ENCODE results near the gene RPH3AL.

RPH3AL gene

GRCh38 chr17:353213-353837 is 718 bp upstream of the RPH3AL start:
- DNase-seq, result peak; percentile 33

GRCh38 chr17:351875-352420 is 659 bp downstream of the RPH3AL start:
- peak; percentile 43 for DNase-seq

- DNase-seq, result peak; percentile 37
Observed at GRCh38 chr17:351449-351738, 1.2 kb downstream of the RPH3AL start.

GRCh38 chr17:350706-351448 is 1.7 kb downstream of the RPH3AL start:
- peak; percentile 22 for DNase-seq

- no peak for DNase-seq
Observed at GRCh38 chr17:349666-350065, 2.9 kb downstream of the RPH3AL start.

GRCh38 chr17:348692-349425 is 3.7 kb downstream of the RPH3AL start:
- peak; percentile 46 for DNase-seq

- no peak for DNase-seq
Observed at GRCh38 chr17:348012-348411, 4.6 kb downstream of the RPH3AL start.

- no peak for DNase-seq
Observed at GRCh38 chr17:347309-347899, 5.2 kb downstream of the RPH3AL start.

- no peak for DNase-seq
Observed at GRCh38 chr17:345992-346785, 6.4 kb downstream of the RPH3AL start.

- no peak for DNase-seq
Observed at GRCh38 chr17:345261-345660, 7.3 kb downstream of the RPH3AL start.

- no peak for DNase-seq
Observed at GRCh38 chr17:343875-344752, 8.5 kb downstream of the RPH3AL start.

- peak; percentile 22 for DNase-seq
Observed at GRCh38 chr17:343211-343610, 9.4 kb downstream of the RPH3AL start.

- no peak for DNase-seq
Observed at GRCh38 chr17:340074-340473, 12.5 kb downstream of the RPH3AL start.

- DNase-seq, result no peak
Observed at GRCh38 chr17:339193-340061, 13.2 kb downstream of the RPH3AL start.

- DNase-seq, result no peak
Observed at GRCh38 chr17:338442-339192, 14.0 kb downstream of the RPH3AL start.

- DNase-seq, result no peak
Observed at GRCh38 chr17:337866-338265, 14.7 kb downstream of the RPH3AL start.

GRCh38 chr17:337453-337852 is 15.2 kb downstream of the RPH3AL start:
- no peak for DNase-seq

GRCh38 chr17:337022-337420 is 15.6 kb downstream of the RPH3AL start:
- DNase-seq, result no peak

GRCh38 chr17:336110-337021 is 16.2 kb downstream of the RPH3AL start:
- DNase-seq, result peak; percentile 70
